HepG2 (cell line): ENCODE data around the gene MCF2L. TPM values are rescaled to one million over a fixed set of nuclear protein-coding genes. Genes with fewer than 3 reads are reported as not detected.
A peak's percentile ranks its signal among the peaks of the same experiment; 100 is the strongest.

Source experiments
- CEBPG ChIP-seq: IDR thresholded peaks from 2 replicates; pipeline ENCODE4 v1.6.1; 2016
- FOXK2 ChIP-seq: fragments of 450-650 bp; IDR thresholded peaks from 2 replicates; pipeline ENCODE4 v1.6.1; 2016
- MIXL1 ChIP-seq: IDR thresholded peaks from 2 replicates; pipeline ENCODE4 v1.6.1; 2016
- NPAS2 ChIP-seq: sonication (generic); formaldehyde crosslinking; IDR thresholded peaks from 2 replicates; pipeline ENCODE4 v1.8.0; 2022; ENCODE audit warnings: mild to moderate bottlenecking, missing genetic modification reagents, borderline replicate concordance
- ONECUT2 ChIP-seq: sonication (generic); formaldehyde crosslinking; IDR thresholded peaks from 2 replicates; pipeline ENCODE4 v1.4.0; 2020; ENCODE audit warnings: missing genetic modification reagents
- PHF20 ChIP-seq: sonication (generic); formaldehyde crosslinking; IDR thresholded peaks from 2 replicates; pipeline ENCODE4 v1.5.0; 2020; ENCODE audit warnings: mild to moderate bottlenecking, missing genetic modification reagents
- PHF21A ChIP-seq: sonication (generic); formaldehyde crosslinking; IDR thresholded peaks from 2 replicates; pipeline ENCODE4 v1.5.0; 2020; ENCODE audit warnings: mild to moderate bottlenecking, missing genetic modification reagents
- SALL1 ChIP-seq: sonication (generic); formaldehyde crosslinking; IDR thresholded peaks from 2 replicates; pipeline ENCODE4 v1.8.0; 2022; ENCODE audit warnings: mild to moderate bottlenecking, missing genetic modification reagents
- TCF7L2 ChIP-seq: IDR thresholded peaks from 2 replicates; pipeline ENCODE4 v1.6.1; 2011; ENCODE audit warnings: mild to moderate bottlenecking, low read depth, low read length, moderate library complexity
- ZNF878 ChIP-seq: sonication (generic); formaldehyde crosslinking; IDR thresholded peaks from 2 replicates; pipeline ENCODE4 v1.8.1; 2023; ENCODE audit warnings: mild to moderate bottlenecking, missing genetic modification reagents, moderate library complexity
- ZNF879 ChIP-seq: sonication (generic); formaldehyde crosslinking; IDR thresholded peaks from 2 replicates; pipeline ENCODE4 v1.8.1; 2023; ENCODE audit warnings: missing genetic modification reagents
- ZSCAN12 ChIP-seq: sonication (generic); formaldehyde crosslinking; IDR thresholded peaks from 2 replicates; pipeline ENCODE4 v1.9.0; 2021; ENCODE audit warnings: mild to moderate bottlenecking, missing genetic modification reagents
- polyA plus RNA-seq, 8 experiments: library from polyadenylated mRNA; depleted of rRNA in 3 of 8; stranded (reverse) in 7 of 8; unstranded in 1 of 8; fragments of >200 nt; fragmentation: Illumina TruSeq in 4 of 8; extraction: Trizol in 4 of 8; gene quantifications; 2 replicates each; pipeline versions ENCODE4 v1.2.1 to v1.2.3, GENCODE V29; 2011 to 2016; ENCODE audit warnings: low read depth in 4 of 8, missing spikeins in 1 of 8, mixed read lengths in 1 of 8; ENCODE audit not compliant: insufficient read depth in 1 of 8
- total RNA-seq, 5 experiments: library from RNA; depleted of rRNA; stranded (reverse); fragments of >200 nt; fragmentation: Illumina TruSeq; extraction: Trizol; gene quantifications; 2 replicates each; pipeline ENCODE4 v1.2.3, GENCODE V29; 2016; ENCODE audit warnings: low read depth in 1 of 5
- TF ChIP-seq, protein P1 (sequence below): IDR thresholded peaks from 2 replicates; pipeline ENCODE4 v1.4.0; 2020; ENCODE audit warnings: mild to moderate bottlenecking, missing genetic modification reagents
- TF ChIP-seq, protein P2 (sequence below): sonication (generic); formaldehyde crosslinking; IDR thresholded peaks from 2 replicates; pipeline ENCODE4 v1.8.1; 2023; ENCODE audit warnings: mild to moderate bottlenecking, missing genetic modification reagents
- TF ChIP-seq, protein P3 (sequence below): sonication (generic); formaldehyde crosslinking; IDR thresholded peaks from 2 replicates; pipeline ENCODE4 v1.4.0; 2020; ENCODE audit warnings: mild to moderate bottlenecking, missing genetic modification reagents

The MCF2L gene
- total and polyA plus RNA-seq, 2 of the 13 experiments (the other 11 are each of a cell fraction or from before 2014, with no cell fraction given) = 19.4 to 28.4 TPM

DNA sequence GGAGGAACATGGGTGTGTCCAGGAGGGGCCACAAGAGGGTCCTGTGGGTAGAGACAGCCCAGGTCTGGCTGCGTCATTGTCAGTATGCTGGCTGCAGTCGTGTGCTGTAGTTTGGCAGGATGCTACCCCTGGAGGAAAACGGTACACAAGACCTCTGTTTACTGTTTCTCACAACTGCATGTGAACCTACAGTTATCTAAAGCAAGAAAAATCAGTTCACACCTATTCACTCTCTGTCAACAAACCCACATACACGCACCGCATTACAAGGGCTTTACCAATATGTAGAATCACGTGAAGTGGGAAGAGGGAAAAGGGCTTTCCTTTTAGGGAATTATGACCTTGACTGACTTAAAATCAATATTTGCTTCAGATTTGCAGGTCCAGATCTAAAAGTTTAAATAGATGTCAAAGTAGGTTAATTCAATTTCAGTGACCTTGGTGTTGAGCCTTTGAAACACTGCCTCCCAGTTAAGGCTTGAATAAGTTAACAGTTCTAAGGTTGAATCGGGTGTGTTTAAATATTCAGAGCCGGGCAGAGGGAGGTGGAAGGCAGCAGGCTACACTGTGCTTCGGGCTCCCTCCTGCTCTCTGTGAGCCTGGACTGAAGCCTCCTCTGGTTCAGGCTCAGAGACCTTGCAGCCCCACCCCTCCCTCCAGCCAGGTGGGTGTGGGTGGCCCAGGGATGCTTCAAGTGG is 17.2 kb upstream of the MCF2L start (continued):
- TF ChIP-seq, protein P1, sequence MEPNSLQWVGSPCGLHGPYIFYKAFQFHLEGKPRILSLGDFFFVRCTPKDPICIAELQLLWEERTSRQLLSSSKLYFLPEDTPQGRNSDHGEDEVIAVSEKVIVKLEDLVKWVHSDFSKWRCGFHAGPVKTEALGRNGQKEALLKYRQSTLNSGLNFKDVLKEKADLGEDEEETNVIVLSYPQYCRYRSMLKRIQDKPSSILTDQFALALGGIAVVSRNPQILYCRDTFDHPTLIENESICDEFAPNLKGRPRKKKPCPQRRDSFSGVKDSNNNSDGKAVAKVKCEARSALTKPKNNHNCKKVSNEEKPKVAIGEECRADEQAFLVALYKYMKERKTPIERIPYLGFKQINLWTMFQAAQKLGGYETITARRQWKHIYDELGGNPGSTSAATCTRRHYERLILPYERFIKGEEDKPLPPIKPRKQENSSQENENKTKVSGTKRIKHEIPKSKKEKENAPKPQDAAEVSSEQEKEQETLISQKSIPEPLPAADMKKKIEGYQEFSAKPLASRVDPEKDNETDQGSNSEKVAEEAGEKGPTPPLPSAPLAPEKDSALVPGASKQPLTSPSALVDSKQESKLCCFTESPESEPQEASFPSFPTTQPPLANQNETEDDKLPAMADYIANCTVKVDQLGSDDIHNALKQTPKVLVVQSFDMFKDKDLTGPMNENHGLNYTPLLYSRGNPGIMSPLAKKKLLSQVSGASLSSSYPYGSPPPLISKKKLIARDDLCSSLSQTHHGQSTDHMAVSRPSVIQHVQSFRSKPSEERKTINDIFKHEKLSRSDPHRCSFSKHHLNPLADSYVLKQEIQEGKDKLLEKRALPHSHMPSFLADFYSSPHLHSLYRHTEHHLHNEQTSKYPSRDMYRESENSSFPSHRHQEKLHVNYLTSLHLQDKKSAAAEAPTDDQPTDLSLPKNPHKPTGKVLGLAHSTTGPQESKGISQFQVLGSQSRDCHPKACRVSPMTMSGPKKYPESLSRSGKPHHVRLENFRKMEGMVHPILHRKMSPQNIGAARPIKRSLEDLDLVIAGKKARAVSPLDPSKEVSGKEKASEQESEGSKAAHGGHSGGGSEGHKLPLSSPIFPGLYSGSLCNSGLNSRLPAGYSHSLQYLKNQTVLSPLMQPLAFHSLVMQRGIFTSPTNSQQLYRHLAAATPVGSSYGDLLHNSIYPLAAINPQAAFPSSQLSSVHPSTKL (CRISPR knock-in tag) = peak; percentile 99
- TF ChIP-seq, protein P2, sequence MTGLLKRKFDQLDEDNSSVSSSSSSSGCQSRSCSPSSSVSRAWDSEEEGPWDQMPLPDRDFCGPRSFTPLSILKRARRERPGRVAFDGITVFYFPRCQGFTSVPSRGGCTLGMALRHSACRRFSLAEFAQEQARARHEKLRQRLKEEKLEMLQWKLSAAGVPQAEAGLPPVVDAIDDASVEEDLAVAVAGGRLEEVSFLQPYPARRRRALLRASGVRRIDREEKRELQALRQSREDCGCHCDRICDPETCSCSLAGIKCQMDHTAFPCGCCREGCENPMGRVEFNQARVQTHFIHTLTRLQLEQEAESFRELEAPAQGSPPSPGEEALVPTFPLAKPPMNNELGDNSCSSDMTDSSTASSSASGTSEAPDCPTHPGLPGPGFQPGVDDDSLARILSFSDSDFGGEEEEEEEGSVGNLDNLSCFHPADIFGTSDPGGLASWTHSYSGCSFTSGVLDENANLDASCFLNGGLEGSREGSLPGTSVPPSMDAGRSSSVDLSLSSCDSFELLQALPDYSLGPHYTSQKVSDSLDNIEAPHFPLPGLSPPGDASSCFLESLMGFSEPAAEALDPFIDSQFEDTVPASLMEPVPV (CRISPR knock-in tag) = no peak
- TF ChIP-seq, protein P3, sequence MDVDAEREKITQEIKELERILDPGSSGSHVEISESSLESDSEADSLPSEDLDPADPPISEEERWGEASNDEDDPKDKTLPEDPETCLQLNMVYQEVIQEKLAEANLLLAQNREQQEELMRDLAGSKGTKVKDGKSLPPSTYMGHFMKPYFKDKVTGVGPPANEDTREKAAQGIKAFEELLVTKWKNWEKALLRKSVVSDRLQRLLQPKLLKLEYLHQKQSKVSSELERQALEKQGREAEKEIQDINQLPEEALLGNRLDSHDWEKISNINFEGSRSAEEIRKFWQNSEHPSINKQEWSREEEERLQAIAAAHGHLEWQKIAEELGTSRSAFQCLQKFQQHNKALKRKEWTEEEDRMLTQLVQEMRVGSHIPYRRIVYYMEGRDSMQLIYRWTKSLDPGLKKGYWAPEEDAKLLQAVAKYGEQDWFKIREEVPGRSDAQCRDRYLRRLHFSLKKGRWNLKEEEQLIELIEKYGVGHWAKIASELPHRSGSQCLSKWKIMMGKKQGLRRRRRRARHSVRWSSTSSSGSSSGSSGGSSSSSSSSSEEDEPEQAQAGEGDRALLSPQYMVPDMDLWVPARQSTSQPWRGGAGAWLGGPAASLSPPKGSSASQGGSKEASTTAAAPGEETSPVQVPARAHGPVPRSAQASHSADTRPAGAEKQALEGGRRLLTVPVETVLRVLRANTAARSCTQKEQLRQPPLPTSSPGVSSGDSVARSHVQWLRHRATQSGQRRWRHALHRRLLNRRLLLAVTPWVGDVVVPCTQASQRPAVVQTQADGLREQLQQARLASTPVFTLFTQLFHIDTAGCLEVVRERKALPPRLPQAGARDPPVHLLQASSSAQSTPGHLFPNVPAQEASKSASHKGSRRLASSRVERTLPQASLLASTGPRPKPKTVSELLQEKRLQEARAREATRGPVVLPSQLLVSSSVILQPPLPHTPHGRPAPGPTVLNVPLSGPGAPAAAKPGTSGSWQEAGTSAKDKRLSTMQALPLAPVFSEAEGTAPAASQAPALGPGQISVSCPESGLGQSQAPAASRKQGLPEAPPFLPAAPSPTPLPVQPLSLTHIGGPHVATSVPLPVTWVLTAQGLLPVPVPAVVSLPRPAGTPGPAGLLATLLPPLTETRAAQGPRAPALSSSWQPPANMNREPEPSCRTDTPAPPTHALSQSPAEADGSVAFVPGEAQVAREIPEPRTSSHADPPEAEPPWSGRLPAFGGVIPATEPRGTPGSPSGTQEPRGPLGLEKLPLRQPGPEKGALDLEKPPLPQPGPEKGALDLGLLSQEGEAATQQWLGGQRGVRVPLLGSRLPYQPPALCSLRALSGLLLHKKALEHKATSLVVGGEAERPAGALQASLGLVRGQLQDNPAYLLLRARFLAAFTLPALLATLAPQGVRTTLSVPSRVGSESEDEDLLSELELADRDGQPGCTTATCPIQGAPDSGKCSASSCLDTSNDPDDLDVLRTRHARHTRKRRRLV (CRISPR knock-in tag) = 0 out of 2 replicates have a peak, but pooled peaks have one; percentile 35
- TF ChIP-seq CEBPG (CRISPR knock-in tag) (peak; percentile 63; the same call in 1 of the 2 replicates), ONECUT2 (peak; percentile 89), PHF21A (CRISPR knock-in tag) (peak; percentile 90), ZSCAN12 (CRISPR knock-in tag) (no peak), ZNF878 (CRISPR knock-in tag) (peak; percentile 79; the same call in 1 of the 2 replicates), SALL1 (CRISPR knock-in tag) (peak; percentile 90), NPAS2 (CRISPR knock-in tag) (no peak), PHF20 (CRISPR knock-in tag) (no peak), ZNF879 (CRISPR knock-in tag) (no peak), MIXL1 (CRISPR knock-in tag) (peak; percentile 89; the same call in 1 of the 2 replicates), TCF7L2 (peak; percentile 24; the same call in 1 of the 2 replicates), FOXK2 (no peak)
